ENCODE data around the gene TMCC3.

The TMCC3 gene

GRCh38 chr12:94596596-94596995, 53.8 kb downstream of the TMCC3 start:
- no peak for DNase-seq

- DNase-seq, result no peak
Observed at GRCh38 chr12:94595152-94595551, 55.2 kb downstream of the TMCC3 start.

DNA sequence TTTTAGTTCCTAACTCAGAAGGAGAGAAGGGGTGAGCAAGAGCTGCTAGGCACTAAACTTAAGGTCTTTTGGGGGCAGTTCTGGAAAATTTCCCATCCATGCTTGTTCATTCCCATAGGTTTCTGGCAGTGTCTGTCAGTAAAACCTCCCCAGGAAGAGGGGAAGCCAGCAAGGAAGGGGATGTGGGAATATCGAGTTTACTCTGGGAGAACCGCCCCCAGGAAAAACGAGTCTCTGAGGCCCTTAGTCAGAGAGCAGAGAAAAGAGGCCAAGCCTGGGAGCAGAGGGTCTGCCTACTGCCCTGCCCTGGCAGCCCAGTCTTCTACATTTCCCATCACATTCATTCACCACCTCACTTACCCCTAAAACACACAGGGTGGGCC, 55.9 kb downstream of the TMCC3 start:
- no peak for DNase-seq

- DNase-seq, result no peak
Observed at GRCh38 chr12:94593822-94594442, 56.4 kb downstream of the TMCC3 start.

GRCh38 chr12:94592723-94593122, 57.6 kb downstream of the TMCC3 start:
- peak; percentile 49 to 72 for DNase-seq

GRCh38 chr12:94592080-94592479, 58.3 kb downstream of the TMCC3 start:
- DNase-seq, result no peak

GRCh38 chr12:94590428-94590827, 59.9 kb downstream of the TMCC3 start:
- no peak for DNase-seq

GRCh38 chr12:94589591-94590001, 60.8 kb downstream of the TMCC3 start:
- DNase-seq, result no peak

DNA sequence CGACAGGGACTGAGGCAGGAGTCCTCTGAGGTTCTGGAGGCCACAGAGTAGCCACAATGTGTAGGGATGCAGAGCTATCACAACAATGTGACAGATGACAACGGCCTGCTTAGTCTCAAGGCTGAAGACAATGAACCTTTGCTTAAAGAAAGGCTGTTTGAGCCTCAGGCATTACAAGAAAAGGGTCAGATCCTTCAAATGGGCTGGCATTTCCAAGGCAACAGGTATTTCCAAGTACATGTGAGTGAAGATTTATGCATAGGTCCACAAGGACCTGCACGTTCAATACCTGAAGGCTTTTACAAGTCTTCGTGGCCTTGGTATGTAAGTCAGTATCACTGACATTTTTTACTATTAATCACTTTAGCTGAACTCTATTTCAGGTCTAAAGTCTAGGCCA, 62.0 kb downstream of the TMCC3 start:
- no peak for DNase-seq

DNA sequence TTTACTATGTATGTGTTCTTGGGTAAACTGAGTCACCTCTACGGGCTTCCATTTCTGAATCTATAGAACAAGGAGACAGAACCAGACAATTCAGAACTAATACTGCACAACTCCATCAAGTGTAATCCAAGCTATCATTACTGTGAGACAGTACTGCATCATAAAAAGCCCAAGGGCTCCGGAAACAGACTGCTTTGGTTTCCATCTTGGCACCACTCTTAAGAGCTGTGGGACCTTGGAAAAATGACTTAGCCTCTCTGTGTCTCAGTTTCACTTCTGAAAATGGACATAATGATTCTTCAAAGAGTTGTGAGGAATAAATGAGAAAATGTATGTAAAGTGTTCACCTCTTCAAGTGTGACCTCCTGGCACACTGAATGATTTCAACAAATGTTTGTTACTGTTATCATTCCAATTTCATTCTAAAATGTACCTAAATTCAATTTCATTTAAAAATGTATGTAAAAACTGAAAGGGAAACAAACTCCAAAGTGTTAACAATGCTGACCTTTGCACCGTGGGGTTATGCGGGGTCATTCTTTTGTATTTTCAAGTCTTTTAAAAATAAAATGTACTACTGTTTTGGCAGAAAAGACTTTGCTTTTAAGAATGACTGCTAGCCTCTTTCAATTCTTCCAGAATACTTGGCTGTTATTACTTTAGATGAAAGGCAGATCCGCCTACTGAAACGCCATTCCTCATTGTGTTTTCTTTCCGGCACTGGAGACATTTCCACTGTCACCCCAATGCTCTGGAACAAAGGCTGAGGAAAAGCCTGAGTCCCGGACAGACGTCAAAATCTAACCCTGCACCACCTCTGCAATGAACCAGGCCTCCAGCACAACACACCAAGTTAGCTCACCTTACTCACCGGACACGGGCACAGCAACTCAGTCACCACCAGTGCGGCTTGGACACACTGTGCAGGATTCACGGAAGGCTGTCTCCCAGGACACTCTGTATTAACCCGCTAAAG, 62.8 kb downstream of the TMCC3 start:
- no peak for DNase-seq

DNA sequence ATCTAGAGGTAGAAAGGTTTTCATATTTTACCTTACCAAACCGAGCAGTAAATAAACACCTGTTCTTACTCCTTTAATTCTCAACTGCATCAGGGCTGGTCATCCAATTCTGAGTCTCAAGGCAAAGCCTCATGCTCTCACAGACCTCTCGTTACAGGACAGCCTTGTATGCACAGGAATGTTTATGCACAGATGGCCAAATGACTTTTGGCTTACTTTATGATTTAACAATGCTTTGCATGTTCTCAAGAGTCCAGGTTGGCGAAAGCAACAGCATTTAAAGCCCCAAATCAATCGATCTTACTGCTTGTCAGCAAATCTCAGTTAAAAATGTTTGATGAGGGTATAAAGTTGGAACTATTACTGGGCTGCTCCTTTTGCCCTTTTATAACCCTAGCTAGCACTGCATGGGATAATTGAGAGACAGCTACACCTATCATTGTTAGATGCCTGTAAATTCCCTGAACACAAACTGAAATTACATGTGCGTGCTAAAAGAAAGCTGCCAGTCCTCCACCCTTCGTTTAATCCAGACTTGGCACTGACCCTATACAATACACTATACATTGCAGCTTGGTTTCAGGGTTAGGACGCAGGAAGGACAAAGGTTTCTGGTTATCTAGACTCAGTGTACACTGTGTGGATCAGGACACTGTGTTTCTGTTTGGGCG, 63.6 kb downstream of the TMCC3 start:
- no peak for DNase-seq

DNA sequence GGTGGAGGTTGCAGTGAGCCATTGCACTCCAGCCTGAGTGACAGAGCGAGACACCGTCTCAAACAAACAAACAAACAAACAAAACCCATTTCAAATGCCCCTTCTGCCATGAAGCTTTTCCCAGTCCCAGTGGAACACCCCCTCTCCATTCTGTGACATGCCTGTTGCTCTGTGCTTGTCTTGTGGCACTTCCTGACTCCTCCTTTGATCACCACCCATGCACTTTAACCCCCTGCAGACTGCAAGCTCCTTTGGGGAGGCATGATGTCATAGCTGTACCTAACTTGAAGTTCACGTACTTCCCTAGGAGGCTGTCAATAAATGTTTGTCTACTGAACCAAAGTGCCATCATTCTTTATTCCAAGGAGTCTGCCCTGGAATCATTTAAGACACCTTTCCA, 64.7 kb downstream of the TMCC3 start:
- no peak for DNase-seq

- no peak for DNase-seq
Observed at GRCh38 chr12:94584377-94584776, 66.0 kb downstream of the TMCC3 start.

DNA sequence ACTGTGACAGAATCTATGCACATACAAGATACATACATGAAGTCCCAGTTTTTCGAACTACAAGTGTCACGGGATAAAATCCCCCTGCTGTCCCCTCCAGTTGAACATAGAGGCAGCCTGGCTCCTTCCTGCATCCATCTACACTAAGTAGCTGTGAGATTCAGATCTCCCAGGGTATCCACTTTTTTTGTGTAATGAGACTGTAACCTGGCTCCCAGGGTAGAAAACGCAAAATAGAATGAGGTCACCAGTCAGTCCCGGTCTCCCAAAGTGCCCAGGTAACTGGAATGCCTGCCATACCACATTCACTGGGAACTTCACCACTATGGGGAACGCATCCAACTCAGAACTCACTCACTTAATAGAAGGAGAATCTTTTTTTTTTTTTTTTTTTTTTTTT, 67.8 kb downstream of the TMCC3 start:
- no peak for DNase-seq

DNA sequence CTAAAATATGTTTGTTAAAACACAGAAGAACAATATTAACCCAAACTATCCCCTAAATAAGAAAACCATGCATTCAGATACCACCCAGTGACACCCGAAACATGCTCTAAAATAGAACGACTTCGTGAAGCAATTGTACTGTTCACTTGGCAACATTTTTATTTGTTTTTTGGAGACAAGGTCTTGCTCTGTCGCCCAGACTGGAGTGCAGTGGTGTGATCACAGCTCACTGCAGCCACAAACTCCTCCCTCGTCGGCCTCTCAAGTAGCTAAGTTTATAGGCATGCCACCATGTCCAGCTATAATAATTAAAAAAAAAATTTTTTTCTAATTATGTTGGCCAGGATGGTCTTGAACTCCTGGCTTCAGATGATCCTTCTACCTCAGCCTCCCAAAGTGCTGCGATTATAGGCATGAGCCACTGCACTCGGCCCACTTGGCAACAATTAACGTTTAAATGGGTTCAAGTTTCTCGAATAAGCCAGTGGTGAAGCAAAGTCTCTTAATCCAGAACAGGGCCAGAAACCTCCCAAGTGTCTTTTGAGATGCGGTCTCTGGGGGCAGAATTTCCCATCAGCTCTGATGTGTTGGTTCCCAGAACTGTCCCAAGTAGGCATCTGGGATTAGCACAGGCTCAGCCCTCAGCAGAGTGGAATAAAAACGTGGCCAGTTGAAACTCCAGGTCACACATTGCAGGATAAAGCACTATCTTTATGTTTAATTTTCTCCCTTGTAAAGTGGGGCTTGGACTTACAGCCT, 74.5 kb downstream of the TMCC3 start:
- no peak for DNase-seq

- DNase-seq, result no peak
Observed at GRCh38 chr12:94575024-94575423, 75.3 kb downstream of the TMCC3 start.

- no peak for DNase-seq
Observed at GRCh38 chr12:94571556-94571955, 78.8 kb downstream of the TMCC3 start.

- no peak for DNase-seq
Observed at GRCh38 chr12:94570161-94570560, 80.2 kb downstream of the TMCC3 start.

GRCh38 chr12:94567761-94568160, 82.6 kb downstream of the TMCC3 start:
- DNase-seq, result no peak

GRCh38 chr12:94566345-94566744, 84.0 kb downstream of the TMCC3 start:
- DNase-seq, result no peak

GRCh38 chr12:94565683-94566082, 84.7 kb downstream of the TMCC3 start:
- DNase-seq, result no peak

DNA sequence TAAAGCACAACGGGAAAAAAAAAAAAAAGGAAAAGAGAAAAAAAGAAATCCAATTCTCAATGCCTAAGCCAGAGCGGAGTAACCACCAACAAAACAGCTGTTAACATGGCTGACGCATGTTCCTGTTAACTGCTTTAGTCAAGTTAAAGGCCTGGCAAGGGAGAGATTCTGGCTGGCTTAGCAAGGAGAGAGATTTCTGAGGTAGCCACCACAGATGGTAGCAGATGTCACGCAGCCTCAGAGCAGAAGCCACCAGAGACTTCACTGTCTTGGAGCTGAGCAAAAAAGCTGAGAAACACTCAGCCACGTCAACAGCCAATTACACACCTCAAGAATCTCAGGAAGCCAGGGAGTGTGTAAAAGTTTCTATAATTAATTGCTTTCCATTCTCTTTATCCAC, 87.1 kb downstream of the TMCC3 start:
- peak in 1 of 2 experiments; percentile 13 for DNase-seq

GRCh38 chr12:94561943-94562411, 88.4 kb downstream of the TMCC3 start:
- no peak for DNase-seq
